GM18909 (cell line): ENCODE data around the gene POLD1.

Source experiments
- ATAC-seq: cut with Tn5 transposase; IDR thresholded peaks from one replicate; pipeline ENCODE4 v1.9.1; 2021; ENCODE audit warnings: mild to moderate bottlenecking; ENCODE audit not compliant: unreplicated experiment, poor library complexity

The POLD1 gene

DNA sequence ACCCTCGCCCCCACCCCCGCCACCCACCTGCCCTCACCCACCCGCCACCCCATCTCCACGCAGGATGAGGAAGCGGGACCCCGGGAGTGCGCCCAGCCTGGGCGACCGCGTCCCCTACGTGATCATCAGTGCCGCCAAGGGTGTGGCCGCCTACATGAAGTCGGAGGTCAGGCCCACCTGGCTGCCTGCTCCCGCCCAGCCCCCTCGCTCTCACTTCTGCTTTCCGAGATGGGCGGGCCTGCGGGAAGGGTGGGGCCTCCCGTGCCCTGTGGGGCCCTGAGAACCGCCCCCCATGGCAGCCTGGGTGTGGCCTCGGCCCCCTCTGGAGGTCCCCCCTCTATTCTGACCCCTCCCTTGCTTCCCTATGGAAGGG is 31.5 kb downstream of the POLD1 start:
- ATAC-seq: peak; percentile 53

DNA sequence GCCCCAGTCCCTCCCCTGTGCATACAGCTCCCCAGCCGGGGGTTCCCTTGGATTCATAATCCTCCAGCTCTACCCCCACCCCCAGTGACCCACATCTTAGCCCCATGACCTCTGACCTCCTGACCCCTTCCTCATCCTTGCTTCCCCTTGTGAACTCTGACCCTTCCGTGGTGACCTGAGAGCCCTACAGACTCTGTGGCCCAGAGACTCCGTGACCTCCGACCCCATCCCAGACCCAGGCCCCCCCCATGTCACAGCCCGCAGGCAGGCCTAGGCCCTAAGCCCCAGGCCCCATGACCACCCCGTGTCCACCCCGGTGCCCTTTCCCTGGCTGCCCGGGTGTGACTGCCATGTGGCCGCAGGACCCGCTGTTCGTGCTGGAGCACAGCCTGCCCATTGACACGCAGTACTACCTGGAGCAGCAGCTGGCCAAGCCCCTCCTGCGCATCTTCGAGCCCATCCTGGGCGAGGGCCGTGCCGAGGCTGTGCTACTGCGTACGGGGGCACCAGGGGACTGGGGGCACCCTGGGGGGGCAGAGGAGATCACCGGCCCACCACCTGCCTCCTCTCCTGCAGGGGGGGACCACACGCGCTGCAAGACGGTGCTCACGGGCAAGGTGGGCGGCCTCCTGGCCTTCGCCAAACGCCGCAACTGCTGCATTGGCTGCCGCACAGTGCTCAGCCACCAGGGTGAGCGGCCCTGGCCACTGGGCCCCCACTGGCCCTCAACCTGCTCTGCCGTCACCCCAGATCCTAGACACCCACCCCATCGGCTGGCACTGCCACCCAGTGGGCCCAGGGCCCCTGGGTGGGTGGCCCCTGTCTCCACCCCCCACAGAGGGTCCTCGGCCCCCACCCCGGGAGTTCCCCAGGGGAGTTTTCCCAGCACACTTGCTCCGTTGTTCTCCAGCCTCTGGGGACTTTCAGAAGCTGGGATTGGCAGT is 32.2 kb downstream of the POLD1 start:
- no peak for ATAC-seq

DNA sequence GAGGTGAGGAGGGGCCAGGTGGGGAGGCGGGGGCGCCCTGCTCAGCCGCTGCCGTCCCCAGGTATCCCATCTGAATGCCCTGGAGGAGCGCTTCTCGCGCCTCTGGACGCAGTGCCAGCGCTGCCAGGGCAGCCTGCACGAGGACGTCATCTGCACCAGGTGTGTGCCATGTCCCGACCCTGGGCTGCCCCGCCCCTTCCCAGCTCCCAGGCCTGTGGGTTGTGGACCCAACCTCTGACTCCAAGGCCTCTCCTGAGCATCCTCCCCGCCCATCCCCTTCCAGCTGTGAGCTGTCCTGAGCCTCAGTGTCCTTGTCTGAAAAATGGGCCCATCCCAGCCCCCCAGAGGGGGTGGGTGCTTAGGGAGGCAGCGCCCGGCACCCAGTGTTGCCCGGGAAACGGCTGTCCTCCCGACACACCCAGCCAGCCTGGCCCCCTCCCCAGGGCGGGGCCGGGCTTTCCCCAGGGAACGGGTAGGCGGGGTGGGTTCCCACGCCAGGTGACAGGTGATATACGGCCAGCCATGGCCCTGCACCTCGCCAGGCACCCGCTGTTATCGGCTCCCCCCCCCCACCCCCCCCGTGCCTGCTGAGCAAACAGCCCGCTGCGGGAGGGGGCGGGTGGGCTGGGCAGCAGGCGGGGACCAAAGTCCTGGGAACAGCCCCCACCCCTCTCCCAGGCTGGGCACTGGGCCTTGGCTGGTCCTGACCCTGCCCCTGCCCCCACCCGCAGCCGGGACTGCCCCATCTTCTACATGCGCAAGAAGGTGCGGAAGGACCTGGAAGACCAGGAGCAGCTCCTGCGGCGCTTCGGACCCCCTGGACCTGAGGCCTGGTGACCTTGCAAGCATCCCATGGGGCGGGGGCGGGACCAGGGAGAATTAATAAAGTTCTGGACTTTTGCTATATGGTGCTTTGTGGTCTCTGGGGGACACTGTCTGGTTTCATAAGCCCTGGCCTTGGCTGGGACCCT is 33.2 kb downstream of the POLD1 start:
- ATAC-seq: no peak

DNA sequence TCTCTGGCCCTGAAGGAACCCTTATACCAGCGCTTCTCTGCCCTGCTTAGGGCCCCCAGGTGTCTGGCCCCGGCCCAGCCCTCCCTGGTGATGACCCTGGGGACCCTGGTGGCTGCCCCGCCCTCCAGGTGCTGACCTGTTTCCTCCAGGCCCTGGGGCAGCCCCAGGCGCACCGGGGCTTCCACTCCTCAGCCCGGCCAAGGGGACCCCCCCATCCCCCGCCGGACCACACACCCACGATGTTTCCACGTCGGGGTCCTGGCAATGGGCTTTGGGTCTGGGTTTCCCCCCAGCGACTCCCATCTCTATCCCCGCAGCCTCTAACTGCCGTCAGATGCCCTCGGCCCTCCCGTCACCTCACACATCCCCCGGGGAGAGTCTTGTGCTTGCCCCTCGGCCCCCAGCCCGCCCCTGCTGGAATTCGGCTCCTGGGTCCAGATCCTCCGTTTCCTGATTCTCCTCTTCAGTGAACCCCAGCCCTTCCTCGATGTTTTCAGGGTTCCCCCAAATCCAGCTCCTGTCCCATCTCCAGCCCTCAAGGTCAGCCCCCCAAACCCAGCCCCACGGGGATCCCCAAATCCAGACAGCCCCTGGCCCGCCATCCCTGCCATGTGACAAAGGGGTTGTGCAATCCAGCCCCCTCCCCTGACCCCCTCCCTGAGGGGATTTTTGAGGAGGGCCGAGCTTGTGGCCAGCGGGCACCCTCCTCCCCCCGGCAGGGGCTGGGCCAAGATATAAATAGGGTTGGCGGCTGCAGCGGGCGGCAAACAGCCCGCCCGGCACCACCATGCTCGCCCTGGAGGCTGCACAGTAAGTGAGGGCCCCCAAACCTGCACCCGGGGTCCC is 34.3 kb downstream of the POLD1 start, which contains the start of gene SPIB:
Gene SPIB, plus strand, starts transcription at position 763 of the 846 bp plus-strand sequence. Its CDS starts 25 bp downstream, at position 788.
- ATAC-seq: no peak

DNA sequence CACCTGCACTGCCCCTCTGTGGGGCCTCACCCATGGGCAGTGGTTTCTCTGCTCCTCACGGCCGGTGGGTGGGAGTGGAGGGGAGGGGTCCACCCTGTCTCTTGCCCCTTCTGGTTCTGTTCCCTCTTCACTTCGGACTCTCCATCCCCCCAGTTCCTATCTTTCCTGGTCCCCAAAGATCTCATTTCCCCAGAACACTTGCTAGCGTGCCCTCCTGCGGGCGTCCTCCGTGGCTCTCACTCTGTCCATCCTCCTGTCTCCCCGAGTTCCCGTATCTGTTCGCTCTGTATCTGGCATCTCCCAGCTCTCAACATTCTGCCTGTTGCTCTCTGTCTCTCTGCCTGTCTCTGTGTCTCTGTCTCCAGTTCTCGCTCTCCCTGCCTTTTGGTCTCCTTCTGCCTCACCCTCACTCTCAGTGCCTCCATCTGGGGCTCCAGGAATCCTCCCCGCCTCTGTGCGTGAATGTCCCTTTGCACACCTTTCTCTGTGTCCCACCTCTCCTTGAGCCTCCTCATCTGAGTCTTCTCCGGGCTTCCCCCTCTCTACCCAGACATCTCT is 35.0 kb downstream of the POLD1 start:
- ATAC-seq: no peak

DNA sequence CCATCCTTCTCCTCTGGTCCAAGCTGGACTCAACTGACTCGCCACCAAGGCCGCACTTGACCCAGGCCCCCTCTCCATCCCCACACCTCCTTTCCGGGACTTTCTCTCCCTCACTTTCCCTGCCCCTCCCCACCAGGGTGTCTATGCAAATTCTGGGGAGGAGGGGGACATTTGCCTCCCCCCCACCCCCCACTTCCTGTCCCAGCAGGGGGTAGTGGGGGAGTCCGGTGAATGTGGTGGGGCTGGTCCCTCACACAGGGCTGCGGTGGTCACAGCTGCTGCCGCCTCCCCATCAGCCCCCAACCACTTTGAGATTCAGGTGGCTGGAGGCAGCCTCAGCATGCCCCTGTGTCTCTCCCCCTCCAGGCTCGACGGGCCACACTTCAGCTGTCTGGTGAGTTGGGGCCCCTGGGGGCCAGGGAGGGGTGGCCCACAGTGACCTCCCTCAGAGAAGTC is 35.5 kb downstream of the POLD1 start:
- no peak for ATAC-seq

DNA sequence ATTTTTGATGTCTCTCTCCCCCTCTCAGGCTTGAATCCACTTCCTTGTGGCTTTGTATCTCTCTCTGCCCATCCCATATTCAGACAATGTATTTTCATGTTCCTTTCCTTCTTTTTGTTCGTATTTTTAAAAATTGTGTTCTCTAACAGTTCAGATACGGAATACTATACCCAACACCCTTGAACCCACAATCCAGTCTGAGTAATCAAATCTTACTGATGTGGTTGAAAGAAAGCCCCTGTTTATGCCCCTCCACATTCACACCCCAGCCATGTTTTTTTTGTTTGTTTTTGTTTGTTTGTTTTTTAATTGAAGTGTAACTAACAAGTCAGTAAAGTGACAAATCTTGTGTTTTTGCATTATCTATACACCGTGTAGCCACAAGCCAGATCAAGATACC is 36.0 kb downstream of the POLD1 start:
- no peak for ATAC-seq

DNA sequence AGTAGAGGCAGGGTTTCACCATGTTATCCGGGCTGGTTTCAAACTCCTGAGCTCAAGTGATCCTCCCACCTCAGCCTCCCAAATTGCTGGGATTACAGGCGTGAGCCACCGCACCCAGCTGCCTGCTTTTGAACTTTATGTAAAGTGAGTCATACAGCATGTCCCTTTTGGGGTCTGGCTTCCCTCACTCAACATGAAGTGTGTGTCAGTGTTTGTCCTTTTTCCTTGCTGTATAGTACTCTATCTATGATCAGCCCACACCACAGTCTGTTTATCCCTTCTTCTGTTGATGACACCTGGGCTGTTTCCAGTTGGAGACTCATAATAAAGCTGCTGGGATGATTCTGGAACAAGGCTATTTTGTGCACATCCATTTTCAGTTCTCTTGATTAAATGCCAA is 36.7 kb downstream of the POLD1 start:
- ATAC-seq: no peak

DNA sequence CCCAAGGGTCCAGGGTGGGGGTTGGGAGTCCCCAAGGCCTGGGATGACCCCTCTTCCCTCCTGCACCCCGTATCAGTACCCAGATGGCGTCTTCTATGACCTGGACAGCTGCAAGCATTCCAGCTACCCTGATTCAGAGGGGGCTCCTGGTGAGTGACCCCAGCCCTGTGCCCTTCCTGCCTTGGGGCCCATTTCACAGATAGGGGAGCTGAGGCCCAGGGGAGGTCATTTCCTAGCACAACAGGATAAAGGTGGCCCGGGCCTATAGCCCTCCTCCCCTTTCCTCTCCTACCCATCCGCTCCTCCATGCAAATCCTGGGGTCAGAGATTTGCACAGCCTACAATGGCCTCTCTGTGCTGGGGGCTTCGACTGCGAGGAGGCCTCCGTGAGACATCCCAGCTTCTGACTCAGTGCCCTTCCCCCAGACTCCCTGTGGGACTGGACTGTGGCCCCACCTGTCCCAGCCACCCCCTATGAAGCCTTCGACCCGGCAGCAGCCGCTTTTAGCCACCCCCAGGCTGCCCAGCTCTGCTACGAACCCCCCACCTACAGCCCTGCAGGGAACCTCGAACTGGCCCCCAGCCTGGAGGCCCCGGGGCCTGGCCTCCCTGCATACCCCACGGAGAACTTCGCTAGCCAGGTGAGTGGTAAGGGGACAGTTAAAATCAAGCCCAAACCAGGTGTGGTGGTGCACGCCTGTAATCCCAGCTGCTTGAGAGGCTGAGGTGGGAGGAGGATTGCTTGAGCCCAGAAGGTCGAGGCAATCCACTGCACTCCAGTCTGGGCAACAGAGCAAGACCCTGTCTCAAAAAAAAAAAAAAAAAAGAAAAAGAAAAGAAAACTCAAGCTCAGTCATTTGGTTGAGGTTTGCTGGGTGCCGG is 38.5 kb downstream of the POLD1 start:
- no peak for ATAC-seq

DNA sequence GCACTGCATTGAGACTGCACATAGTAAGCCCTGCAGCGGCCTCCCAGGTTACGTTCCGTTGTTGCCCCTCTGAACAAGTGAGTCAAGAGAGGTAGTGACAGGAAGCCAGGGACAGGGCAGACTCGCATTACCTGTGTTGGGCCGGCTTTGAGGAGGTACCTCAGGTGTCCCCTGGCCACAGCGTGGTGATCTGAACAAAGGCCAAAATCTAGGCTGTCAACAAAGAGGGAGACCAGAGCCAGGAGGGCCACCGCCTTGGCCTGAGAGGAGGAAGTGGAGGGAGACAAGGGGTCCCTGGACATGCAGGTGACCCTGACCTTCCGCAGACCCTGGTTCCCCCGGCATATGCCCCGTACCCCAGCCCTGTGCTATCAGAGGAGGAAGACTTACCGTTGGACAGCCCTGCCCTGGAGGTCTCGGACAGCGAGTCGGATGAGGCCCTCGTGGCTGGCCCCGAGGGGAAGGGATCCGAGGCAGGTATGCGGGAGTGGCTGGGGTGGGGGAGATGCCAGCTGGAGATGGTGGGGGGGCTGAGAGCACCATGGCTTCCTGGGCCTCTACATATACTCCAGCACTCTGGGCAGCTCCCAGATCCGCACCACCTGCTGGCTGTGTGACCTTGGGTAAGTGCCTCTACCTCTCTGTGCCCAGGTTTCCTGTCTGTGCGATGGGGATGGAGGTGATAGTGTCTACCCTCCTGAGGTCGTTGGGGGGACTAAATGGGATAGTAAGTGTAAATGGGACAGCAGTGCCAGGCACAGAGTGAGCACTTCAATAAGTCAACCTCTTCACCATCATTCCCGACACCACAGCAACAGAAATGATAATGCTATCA is 39.3 kb downstream of the POLD1 start:
- no peak for ATAC-seq

DNA sequence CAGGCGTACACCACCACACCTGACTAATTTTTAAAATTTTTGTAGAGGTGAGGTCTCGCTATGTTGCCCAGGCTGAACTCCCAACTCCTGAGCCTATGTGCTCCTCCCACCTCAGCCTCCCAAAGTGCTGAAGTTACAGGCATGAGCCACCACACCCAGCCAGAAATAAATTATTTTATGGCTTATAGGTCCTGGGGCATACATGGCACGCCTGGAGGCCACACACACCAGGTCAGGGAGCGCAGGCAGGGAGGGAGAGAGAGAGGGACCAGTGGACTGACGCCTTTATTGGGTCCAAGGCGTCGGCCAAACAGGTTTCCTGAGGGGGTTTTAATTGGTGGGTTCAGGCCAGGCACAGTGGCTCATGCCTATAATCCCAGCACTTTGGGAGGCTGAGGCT is 41.4 kb downstream of the POLD1 start:
- no peak for ATAC-seq

DNA sequence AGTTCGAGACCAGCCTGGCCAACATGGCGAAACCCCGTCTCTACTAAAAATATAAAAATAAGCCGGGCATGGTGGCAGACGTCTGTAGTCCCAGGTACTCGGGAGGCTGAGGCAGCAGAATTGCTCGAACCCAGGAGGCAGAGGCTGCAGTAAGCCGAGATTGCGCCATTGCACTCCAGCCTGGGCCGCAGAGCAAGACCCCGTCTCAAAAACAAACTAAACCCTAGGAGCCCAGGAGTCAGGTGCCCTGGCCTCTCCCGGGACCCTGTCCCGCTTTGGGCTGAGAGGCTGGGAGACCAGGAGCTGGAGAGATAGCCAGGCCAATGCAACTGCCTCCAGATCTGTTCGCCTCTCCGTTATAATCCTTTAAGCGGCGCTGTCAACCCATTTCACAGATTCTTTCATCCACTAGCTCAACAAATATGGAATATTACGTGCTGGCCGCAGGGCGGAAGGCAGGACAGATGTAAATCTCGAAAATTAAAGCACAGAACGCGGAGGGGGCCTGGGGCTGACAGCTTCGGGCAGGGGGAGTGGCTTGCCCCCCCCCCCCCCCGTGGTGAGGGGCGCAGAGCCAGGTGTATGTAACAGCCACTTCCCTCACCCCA is 43.3 kb downstream of the POLD1 start:
- ATAC-seq: no peak

DNA sequence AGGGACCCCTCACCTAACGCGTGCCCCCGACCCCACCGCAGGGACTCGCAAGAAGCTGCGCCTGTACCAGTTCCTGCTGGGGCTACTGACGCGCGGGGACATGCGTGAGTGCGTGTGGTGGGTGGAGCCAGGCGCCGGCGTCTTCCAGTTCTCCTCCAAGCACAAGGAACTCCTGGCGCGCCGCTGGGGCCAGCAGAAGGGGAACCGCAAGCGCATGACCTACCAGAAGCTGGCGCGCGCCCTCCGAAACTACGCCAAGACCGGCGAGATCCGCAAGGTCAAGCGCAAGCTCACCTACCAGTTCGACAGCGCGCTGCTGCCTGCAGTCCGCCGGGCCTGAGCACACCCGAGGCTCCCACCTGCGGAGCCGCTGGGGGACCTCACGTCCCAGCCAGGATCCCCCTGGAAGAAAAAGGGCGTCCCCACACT is 43.9 kb downstream of the POLD1 start:
- ATAC-seq: no peak

DNA sequence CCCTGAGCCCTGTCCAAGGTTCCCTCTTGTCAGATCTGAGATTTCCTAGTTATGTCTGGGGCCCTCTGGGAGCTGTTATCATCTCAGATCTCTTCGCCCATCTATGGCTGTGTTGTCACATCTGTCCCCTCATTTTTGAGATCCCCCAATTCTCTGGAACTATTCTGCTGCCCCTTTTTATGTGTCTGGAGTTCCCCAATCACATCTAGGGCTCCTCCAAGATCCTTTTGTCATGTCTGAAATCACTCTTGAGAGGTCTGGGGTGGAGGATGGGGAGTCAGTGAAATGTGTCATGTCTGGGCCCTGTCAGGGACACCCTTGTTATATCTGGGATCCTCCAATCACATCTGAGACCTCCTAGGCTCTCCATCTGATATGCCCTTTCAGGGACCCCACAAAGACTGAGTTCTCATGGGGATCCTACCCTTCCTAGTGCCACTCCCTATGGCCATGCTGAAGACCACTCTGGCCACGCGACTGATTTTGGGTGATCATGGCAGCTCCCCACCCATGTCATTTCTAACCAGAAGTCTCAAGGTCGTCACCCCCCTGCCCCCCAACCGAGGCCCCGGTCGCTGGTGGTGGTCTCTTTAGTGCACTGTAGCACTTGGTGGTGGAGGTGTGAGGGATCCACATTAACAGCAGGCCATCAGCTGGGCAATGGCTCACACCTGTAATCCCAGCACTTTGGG is 44.8 kb downstream of the POLD1 start:
- no peak for ATAC-seq

DNA sequence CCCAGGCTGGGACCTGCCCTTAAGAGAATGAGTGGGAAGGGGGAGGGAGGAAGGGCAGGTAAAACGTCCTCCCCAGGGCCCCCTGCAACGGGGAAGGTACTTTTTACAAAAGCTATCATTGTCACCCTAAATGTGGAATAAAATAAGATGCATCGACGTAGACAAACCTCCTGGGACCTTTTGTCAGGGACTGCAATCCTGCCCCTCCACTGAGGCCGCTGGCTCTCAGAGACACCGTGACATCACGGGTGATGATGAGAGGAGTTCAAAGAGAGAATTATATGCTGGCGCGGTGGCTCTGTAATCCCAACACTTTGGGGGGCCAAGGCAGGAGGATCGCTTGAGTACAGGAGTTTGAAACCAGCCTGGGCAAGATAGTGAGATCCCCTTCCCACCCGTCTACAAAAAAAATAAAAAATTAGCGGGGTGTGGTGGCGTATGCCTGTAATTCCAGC is 46.8 kb downstream of the POLD1 start:
- no peak for ATAC-seq

DNA sequence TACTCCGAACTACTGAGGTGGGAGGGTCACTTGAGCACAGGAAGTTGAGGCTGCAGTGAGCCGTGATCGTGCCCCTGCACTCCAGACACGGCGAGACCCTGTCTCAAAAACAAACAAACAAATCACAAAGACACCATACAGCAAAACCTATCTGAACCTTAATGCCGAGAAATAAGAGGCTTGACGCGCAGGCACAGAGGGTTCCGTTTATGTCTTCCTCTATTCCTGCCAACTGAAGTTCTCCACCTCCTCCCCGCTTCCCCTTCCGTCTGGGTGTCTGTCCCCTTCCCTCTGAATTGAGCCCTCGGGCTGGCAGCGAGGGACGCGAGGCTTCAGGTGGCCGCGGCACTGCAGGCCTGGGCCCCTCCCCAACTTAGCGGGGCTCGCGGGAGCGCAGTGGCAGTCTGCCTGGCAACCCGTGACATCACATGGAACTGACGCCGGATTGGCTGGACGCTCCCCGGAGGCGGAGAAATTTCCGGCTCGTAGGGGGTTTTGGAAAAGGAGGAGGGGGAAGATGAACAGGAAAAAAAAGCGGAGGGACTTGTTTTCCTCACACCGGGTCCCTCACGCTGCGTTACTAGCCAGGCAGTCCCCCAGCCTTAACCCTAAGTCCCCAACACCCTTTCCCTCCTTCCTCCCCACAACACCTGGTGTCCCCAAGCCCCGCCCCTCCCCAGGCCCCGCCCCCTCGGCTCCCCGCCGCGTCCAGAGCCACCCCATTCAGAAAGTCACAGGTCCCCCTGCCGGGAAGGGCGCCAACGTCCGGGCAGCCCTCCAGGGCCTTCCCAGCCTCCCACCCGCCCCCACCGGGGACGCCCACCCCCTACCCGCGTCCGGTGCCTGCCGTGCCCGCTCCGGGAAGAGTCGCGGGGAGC is 47.4 kb downstream of the POLD1 start:
- peak; percentile 76 for ATAC-seq
